NCI-H345 treated with DMSO at 0.1 percent for 48 hours (cell line): Measurements from ENCODE around the gene PARP15.

ENCODE experiments used
- DNase-seq: peaks from one replicate; lab custom pipeline; 2025; ENCODE audit not compliant: unreplicated experiment; lab: John Stamatoyannopoulos, UW

PARP15 gene

GRCh38 chr3:122568755-122569154 is 8.7 kb upstream of the PARP15 start:
- DNase-seq: no peak

DNA sequence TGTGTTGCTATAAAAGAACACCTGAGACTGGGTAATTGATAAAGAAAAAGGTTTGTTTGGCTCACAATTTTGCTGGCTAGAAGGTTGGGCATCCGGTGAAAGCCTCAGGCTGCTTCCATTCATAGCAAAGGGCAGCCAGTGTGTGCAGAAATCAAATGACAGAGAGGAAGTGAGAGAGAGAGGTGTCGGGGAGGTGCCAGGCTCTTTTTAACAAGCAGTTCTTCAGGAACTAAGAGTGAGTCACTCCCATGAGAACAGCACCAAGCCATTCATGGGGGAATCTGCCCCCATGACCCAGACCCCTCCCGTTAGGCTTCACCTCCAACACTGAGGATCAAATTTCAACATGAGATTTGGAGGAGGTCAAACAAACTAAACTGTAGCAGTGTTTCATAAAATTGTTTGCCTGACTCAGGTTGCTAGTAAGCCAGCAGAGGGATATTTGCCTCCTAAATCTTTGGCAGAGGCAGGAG is 4.5 kb upstream of the PARP15 start:
- no peak for DNase-seq

- no peak for DNase-seq
These were observed 1.1 kb upstream of the PARP15 start for GRCh38 chr3:122576174-122576940.

DNA sequence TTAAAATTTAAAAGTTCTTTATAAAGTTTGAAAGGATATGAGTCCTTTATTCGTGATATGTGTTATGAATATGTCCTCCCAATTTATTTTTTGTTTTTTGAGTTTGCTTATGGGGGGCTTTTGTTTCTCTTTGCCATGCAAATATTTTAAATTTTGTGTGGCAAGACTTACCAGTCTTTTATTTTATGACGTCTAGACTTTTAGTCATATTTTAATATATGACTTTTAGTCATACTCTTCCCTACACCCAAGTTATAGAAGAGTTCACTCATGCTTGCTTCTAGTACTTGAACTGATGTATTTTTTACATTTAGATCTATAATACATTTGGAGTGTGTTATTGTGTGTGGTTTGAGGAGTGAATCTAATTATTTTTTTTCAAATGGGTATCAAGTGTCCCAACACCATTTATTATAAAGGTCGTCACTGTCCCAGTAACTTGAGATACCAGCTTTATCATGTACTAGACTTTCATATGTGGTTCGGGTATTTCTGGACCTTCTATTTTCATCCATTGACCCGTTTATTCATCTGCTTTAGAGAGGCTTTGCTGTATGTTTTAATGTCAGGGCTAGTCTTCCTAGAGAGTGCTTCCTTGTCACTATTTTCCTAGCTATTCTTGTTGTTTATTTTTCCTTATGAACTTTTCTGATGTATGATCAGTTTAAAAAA is 755 bp downstream of the PARP15 start:
- no peak for DNase-seq

DNA sequence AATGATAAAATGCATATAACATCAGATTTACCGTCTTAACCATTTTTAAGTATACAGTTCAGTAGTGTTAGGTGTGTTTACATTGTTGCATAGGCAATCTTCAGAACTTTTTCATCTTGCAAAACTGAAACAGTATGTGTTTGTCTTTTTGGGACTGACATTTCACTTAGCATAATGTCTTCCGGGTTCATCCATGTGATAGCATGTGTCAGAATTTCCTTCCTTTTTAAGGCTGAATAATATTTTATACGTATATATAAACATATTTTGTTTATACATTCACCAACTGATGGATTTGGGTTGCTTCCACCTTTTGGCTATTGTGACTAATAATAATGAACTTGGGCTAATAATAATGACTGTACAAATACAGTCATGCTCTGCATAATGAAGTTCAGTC is 3.0 kb downstream of the PARP15 start:
- DNase-seq: no peak

DNA sequence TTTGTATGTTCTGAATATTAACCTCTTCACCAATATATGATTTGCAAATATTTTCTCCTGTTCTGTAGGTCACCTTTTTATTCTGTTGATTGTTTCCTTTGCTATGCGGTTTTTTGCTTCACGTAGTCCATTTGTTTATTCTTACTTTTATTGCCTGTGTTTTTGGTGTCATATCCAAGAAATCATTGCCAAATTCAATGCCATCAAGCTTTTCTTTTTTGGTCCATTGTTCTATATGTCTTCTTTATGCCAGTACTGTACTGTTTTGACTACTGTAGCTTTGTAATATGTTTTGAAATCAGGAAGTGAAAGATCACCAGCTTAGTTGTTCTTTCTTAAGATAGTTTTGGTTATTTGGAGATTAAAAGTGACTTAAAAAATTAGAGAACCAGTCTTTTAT is 4.2 kb downstream of the PARP15 start:
- DNase-seq: no peak

- no peak for DNase-seq
These were observed 4.9 kb downstream of the PARP15 start for GRCh38 chr3:122582390-122582789.

DNA sequence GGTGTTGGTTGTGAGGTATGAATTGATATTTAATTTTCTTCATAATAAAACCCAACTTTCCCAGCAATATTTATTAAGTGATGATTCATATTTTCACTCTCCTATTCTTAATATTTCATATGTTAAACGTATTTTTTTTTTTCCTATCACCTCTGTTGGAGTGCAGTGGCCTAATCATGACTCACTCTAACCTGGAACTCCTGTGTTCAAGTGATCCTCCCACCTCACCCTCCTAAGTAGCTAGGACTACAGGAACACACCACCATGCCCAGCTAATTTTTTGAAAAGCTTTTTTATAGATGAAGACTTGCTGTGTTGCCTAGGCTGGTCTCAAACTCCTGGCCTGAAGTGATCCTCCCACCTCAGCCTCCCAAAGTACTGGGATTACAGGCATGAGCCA is 8.6 kb downstream of the PARP15 start:
- no peak for DNase-seq

DNA sequence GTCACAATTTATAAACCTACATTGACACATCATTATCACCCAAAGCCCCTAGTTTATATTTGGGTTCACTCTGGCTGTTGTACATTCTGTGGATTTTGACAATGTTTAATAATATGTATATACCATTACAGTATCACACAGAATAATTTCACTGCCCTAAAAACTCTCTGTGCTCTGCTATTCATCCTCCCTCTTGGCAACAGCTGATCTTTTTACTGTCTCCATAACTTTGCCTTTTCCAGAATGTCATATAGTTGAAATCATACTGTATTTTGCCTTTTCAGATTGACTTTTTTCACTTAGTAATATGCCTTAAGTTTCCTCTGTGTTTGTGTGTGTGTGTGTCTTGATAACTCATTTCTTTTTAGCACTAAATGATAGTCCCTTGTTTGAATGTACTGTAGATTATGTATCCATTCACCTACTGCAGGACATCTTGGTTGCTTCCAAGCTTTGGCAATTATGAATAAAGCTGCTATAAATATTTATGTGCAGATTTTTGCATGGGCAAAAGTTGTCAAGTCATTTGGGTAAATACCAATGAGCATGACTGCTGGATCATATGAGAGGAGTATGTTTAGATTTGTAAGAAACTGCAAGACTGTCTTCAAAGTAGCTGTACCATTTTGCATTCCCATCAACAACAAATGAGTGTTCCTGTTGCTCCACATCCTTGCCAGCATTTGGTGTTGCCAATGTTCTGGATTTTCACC is 9.5 kb downstream of the PARP15 start:
- no peak for DNase-seq

- DNase-seq: no peak
These were observed 10.1 kb downstream of the PARP15 start for GRCh38 chr3:122587572-122587971.

DNA sequence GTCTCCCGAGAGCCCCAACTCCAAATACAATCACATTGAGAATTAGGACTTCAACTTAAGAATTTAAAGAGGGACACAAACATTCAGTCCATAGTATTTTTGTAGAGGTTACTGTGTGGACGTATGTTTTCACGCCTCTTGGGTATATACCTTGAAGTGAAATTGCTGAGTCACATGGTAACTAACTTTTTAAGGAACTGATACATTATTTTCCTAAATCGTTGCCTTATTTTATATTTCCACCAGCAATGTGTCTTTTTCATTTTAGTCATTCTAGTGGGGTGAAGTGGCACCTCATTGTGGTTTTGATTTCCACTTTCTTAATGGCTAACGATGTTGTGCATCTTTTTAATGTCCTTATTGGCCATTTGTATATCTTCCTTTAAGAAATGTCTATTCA is 11.8 kb downstream of the PARP15 start:
- no peak for DNase-seq

GRCh38 chr3:122590610-122591009 is 13.2 kb downstream of the PARP15 start:
- DNase-seq: no peak

DNA sequence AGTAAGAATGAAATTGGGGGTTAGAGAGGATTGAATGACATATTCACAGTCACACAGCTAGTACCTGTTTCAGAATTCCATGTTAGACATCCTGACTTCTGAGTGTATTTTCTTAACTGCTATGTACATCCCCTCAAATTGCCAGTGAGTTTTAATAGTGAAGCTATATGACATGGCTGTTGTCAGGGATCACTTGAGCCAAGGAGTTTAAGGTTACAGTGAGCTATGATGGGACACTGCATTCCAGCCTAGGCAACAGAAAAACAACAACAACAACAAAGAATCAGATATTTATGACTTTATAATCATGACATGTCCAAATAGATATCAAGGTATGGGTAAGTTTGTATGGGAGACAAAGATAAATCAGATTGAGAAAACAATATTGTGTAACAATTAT is 16.6 kb downstream of the PARP15 start:
- no peak for DNase-seq

- no peak for DNase-seq
These were observed 20.7 kb downstream of the PARP15 start for GRCh38 chr3:122598151-122598550.

DNA sequence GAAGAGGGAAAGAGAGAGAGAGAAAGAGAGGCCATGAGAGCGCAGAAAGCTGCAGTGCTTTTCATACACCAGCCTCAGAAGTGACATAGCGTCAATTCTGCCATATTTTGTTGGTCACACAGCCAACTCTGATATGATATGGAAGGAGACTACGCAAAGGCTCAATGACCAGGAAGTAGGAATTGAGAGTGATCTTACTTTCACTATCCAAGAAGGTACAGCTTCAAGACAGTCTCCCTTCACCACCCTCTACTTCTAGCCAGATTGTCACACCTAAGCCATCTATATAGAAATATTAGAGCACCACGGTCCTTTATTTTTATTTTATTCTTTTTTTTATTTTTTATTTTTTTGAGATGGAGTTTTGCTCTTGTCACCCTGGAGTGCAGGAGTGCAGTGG is 21.1 kb downstream of the PARP15 start:
- DNase-seq: no peak

DNA sequence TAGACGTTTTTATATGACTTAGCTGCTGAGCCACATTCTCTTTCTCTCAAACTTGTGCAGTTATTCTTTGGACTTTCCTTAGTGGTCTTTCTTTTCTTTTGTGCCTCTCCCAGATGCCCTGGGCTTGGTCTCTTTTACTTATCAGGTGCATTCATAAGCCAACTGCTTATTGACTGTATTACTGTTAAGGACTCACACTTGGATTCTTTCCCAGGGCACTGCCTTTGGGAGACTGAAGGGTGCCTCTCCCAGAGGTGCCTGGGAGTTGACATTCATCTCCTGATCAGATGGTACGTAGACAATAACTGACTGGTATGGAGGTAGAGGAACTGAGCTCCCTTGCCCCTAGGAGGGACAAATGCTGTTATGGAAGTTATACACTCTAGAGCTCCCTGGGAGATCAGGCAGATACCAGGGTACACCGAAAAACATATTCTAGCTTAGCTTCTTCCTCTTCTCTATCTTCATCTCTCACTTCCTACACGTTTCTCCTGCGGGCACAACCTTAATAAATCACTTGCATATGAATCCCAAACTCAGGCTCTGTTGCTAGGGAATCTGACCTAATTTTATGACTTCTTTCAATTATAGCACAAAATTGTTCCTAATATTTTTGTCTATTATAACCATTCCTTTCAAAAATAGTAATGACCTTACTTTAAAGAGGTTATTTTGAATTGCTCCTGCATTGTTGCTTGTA is 24.7 kb downstream of the PARP15 start:
- no peak for DNase-seq

GRCh38 chr3:122603056-122603455 is 25.6 kb downstream of the PARP15 start:
- no peak for DNase-seq

DNA sequence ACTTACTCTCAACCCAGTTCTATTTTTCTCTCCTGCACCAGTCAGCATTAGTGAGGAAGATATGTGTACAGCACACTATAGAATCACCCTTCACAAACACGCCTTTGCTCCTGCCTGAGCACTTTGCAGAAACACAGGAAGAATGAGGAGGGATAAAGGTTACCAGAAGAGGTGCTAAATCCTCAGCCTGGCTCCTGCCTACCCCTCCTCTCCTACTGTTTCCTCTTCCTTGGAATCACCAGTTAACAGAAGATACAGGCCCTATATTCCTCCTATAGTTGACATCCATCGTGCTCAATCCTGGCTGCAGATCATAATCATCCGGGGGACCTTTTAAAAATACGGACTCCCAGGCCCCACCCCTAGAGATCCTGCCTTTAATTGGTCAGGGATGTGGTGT is 28.9 kb downstream of the PARP15 start:
- DNase-seq: no peak

DNA sequence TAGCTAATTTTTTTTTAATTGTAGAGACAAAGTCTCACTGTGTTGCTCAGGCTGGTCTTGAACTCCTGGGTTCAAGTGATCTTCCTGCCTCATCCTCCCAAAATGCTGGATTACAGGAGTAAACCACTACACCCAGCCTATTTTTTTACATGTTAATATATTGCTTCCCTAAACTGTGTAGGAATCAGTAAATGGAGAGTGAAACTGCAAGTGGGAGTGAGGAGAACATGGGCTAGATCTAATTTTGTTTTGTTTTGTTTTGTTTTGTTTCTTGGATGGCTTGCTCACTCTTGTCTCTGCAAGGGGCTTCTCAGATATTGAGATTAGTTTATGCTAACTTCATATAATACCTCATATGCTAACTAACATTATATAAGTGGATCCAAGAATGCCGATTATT is 31.5 kb downstream of the PARP15 start:
- DNase-seq: no peak

- DNase-seq: no peak
These were observed 32.5 kb downstream of the PARP15 start for GRCh38 chr3:122609798-122610559.

GRCh38 chr3:122612696-122613095 is 35.2 kb downstream of the PARP15 start:
- no peak for DNase-seq
